HG03342 (cell line): Measurements from ENCODE around the gene HOXD12.

Source experiments
- ATAC-seq: cut with Tn5 transposase; IDR thresholded peaks from one replicate; pipeline ENCODE4 v1.9.1; 2021; ENCODE audit warnings: mild to moderate bottlenecking, moderate library complexity; ENCODE audit not compliant: unreplicated experiment

Gene HOXD12

GRCh38 chr2:176118601-176119339 is 19.2 kb downstream of the HOXD12 start:
- no peak for ATAC-seq

GRCh38 chr2:176120364-176121189 is 21.0 kb downstream of the HOXD12 start:
- ATAC-seq: no peak

GRCh38 chr2:176121190-176122051 is 21.8 kb downstream of the HOXD12 start:
- ATAC-seq: no peak

- ATAC-seq: no peak
Observed at GRCh38 chr2:176122052-176122682, 22.6 kb downstream of the HOXD12 start.

- no peak for ATAC-seq
Observed at GRCh38 chr2:176122683-176123410, 23.3 kb downstream of the HOXD12 start, which contains the start of gene HOXD9. Gene HOXD9, plus strand, starts transcription at chr2:176122719. Its CDS starts 50 bp downstream, at chr2:176122769.

- no peak for ATAC-seq
Observed at GRCh38 chr2:176123411-176124109, 24.0 kb downstream of the HOXD12 start.

- ATAC-seq: no peak
Observed at GRCh38 chr2:176124110-176124946, 24.7 kb downstream of the HOXD12 start.

- no peak for ATAC-seq
Observed at GRCh38 chr2:176124947-176125771, 25.6 kb downstream of the HOXD12 start.

GRCh38 chr2:176125772-176126054 is 26.1 kb downstream of the HOXD12 start:
- no peak for ATAC-seq

- ATAC-seq: no peak
Observed at GRCh38 chr2:176126929-176127773, 27.6 kb downstream of the HOXD12 start.

- no peak for ATAC-seq
Observed at GRCh38 chr2:176127774-176128072, 28.1 kb downstream of the HOXD12 start.

GRCh38 chr2:176128172-176128981 is 28.8 kb downstream of the HOXD12 start:
- no peak for ATAC-seq

- ATAC-seq: no peak
Observed at GRCh38 chr2:176128982-176129796, 29.6 kb downstream of the HOXD12 start, which contains the start of gene HOXD8. Gene HOXD8, plus strand, starts transcription at chr2:176129705. Its CDS starts 662 bp downstream, at chr2:176130367.

- no peak for ATAC-seq
Observed at GRCh38 chr2:176129813-176130146, 30.2 kb downstream of the HOXD12 start.

GRCh38 chr2:176130147-176130956 is 30.8 kb downstream of the HOXD12 start:
- no peak for ATAC-seq
